GM23248 (cell line): ENCODE measurements around the gene LTB4R. TPM values are rescaled to one million over a fixed set of nuclear protein-coding genes. Genes with fewer than 3 reads are reported as not detected.

ENCODE experiments used
- DNase-seq: peaks from one replicate; pipeline ENCODE4 v3.0.0-alpha.2; 2015
- H2AFZ ChIP-seq: fragments of 200-600 bp; sonication (generic); 2 replicates; pipeline ENCODE4 v1.6.1; 2016; ENCODE audit warnings: antibody characterized with exemption
- H3F3A ChIP-seq: fragments of 200-600 bp; sonication (generic); 2 replicates; pipeline ENCODE4 v1.6.1; 2016; ENCODE audit warnings: mild to moderate bottlenecking, antibody characterized with exemption, mixed run types; ENCODE audit not compliant: insufficient read depth
- H3K27ac ChIP-seq: fragments of 200-600 bp; sonication (generic); 2 replicates; pipeline ENCODE4 v1.5.1; 2016; ENCODE audit warnings: mild to moderate bottlenecking
- H3K27me3 ChIP-seq: fragments of 200-600 bp; sonication (generic); replicated peaks from 2 replicates; pipeline ENCODE4 v1.6.1; 2016; ENCODE audit warnings: mild to moderate bottlenecking; ENCODE audit not compliant: insufficient read depth
- H3K36me3 ChIP-seq: fragments of 200-600 bp; sonication (generic); 2 replicates; pipeline ENCODE4 v1.6.1; 2016; ENCODE audit warnings: low read depth, mild to moderate bottlenecking
- H3K4me1 ChIP-seq: fragments of 200-600 bp; sonication (generic); 2 replicates; pipeline ENCODE4 v1.6.1; 2016; ENCODE audit warnings: mild to moderate bottlenecking; ENCODE audit not compliant: insufficient read depth
- H3K4me2 ChIP-seq: fragments of 200-600 bp; sonication (generic); one replicate; pipeline ENCODE4 v1.6.1; 2016; ENCODE audit warnings: mild to moderate bottlenecking; ENCODE audit not compliant: unreplicated experiment
- H3K4me3 ChIP-seq: fragments of 200-600 bp; sonication (generic); 2 replicates; pipeline ENCODE4 v1.5.1; 2016; ENCODE audit warnings: mild to moderate bottlenecking
- H3K79me2 ChIP-seq: fragments of 200-600 bp; sonication (generic); 2 replicates; pipeline ENCODE4 v1.6.1; 2016; ENCODE audit warnings: mild to moderate bottlenecking; ENCODE audit not compliant: insufficient read depth
- H3K9ac ChIP-seq: fragments of 200-600 bp; sonication (generic); 2 replicates; pipeline ENCODE4 v1.6.1; 2016; ENCODE audit warnings: mild to moderate bottlenecking
- H3K9me2 ChIP-seq: fragments of 200-600 bp; sonication (generic); 2 replicates; pipeline ENCODE4 v1.6.1; 2016; ENCODE audit warnings: mixed run types, mild to moderate bottlenecking, moderate library complexity; ENCODE audit not compliant: insufficient read depth
- H3K9me3 ChIP-seq: fragments of 200-600 bp; sonication (generic); one replicate; pipeline ENCODE4 v1.6.1; 2017; ENCODE audit warnings: low read depth
- H4K20me1 ChIP-seq: fragments of 200-600 bp; sonication (generic); 2 replicates; pipeline ENCODE4 v1.6.0; 2016; ENCODE audit not compliant: insufficient read depth
- EZH2 ChIP-seq: fragments of 200-600 bp; sonication (generic); IDR thresholded peaks from 2 replicates; pipeline ENCODE4 v1.6.1; 2018; ENCODE audit warnings: antibody characterized with exemption, mild to moderate bottlenecking; ENCODE audit not compliant: insufficient read depth, poor library complexity, severe bottlenecking
- EZH2phosphoT487 ChIP-seq: fragments of 200-600 bp; sonication (generic); IDR thresholded peaks from 2 replicates; pipeline ENCODE4 v1.6.1; 2018; ENCODE audit warnings: antibody characterized with exemption, moderate library complexity, mild to moderate bottlenecking, low read depth; ENCODE audit not compliant: insufficient read depth
- WGBS, 2 experiments: methylation state at CpG; one replicate each; pipeline ENCODE4 v1.1.6; 2015 to 2017; ENCODE audit warnings: low lambda C conversion rate in 2 of 2, low coverage in 1 of 2; ENCODE audit errors: missing lambda C conversion rate in 2 of 2; 5-methylcytosine and 5-hydroxymethylcytosine counted together
- in situ Hi-C: fragments of 300-500 bp; cut with MboI; formaldehyde crosslinking; loops from 2 replicates; pipeline ENCODE4 v1.15.0; 2020
- polyA plus RNA-seq: library from polyadenylated mRNA; unstranded; fragments of >200 nt; fragmentation: Nextera tagmentation; extraction: Ambion mirVana; gene quantifications from 2 replicates; pipeline ENCODE4 v1.2.1, GENCODE V29; 2016
- total RNA-seq: library from RNA; depleted of rRNA; stranded (reverse); fragments of >200 nt; shearing (Covaris generic); gene quantifications from 2 replicates; pipeline ENCODE4 v1.2.3, GENCODE V29; 2014

LTB4R gene
- total and polyA plus RNA-seq, 2 experiments from 2014 or later = 1.1 to 2.4 TPM

GRCh38 chr14:24339284-24340151, 28.2 kb downstream of the LTB4R start, which contains the start of gene RIPK3:
Gene RIPK3 (minus strand): TSS chr14:24339991. CDS start chr14:24339826, 165 bp downstream.
- peak within 1 kb of the TSS; percentile 73 for H3K4me3 ChIP-seq
- in situ Hi-C loops = loop anchor here (5.0 kb wide), 1 partner anchor 98 kb away; no protein-coding TSS in a partner anchor
- peak within 1 kb of the TSS; percentile 83 for H3K4me2 ChIP-seq
- H3K79me2 ChIP-seq = no peaks in the 10 kb centered on the region
- 7 to 11% methylated on average over 36 to 51 of the region's 51 CpGs for WGBS, 2 experiments
- H3K9ac ChIP-seq = peak within 1 kb of the TSS; percentile 62
- no peaks in the 10 kb centered on the region for H4K20me1 ChIP-seq
- H3K4me1 ChIP-seq = no peaks in the 10 kb centered on the region
- H3K27me3 ChIP-seq = no peaks in the 10 kb centered on the region
- H3K9me3 ChIP-seq = no peaks in the 10 kb centered on the region
- H3K27ac ChIP-seq = no peak within 1 kb of the TSS
- peak within 1 kb of the TSS; percentile 90 for H2AFZ ChIP-seq
- H3K36me3 ChIP-seq = no peaks in the 10 kb centered on the region
- H3F3A ChIP-seq = no peaks in the 10 kb centered on the region
- no peaks in the 10 kb centered on the region for H3K9me2 ChIP-seq
- DNase-seq = peak; percentile 42
- no peak for TF ChIP-seq EZH2phosphoT487
- TF ChIP-seq EZH2 = no peak

GRCh38 chr14:24340606-24341005, 29.3 kb downstream of the LTB4R start:
- Histone ChIP-seq H2AFZ (no peak overlapping the region), H3K9me3 (no peaks in the 10 kb centered on the region), H3K27me3 (no peaks in the 10 kb centered on the region), H3K27ac (no peak overlapping the region), H4K20me1 (no peaks in the 10 kb centered on the region), H3K4me1 (no peaks in the 10 kb centered on the region), H3K36me3 (no peaks in the 10 kb centered on the region), H3F3A (no peaks in the 10 kb centered on the region), H3K4me2 (no peak overlapping the region), H3K4me3 (no peak overlapping the region), H3K9me2 (no peaks in the 10 kb centered on the region), H3K9ac (no peak overlapping the region), H3K79me2 (no peaks in the 10 kb centered on the region)
- no peak for DNase-seq
- 69% methylated on average over 1 of the region's 1 CpG; no CpG with 5 or more reads in 1 of the 2 experiments for WGBS, 2 experiments
- in situ Hi-C loops = no loop called here
- no peak for TF ChIP-seq EZH2phosphoT487
- no peak for TF ChIP-seq EZH2

- WGBS, 2 experiments = 66 to 71% methylated on average over 4 of the region's 4 CpGs
- Histone ChIP-seq H3F3A (no peaks in the 10 kb centered on the region), H3K9me3 (no peaks in the 10 kb centered on the region), H3K4me2 (no peak overlapping the region), H3K27me3 (no peaks in the 10 kb centered on the region), H3K36me3 (no peaks in the 10 kb centered on the region), H3K9ac (no peak overlapping the region), H3K4me1 (no peaks in the 10 kb centered on the region), H4K20me1 (no peaks in the 10 kb centered on the region), H2AFZ (no peak overlapping the region), H3K79me2 (no peaks in the 10 kb centered on the region), H3K4me3 (no peak overlapping the region), H3K27ac (no peak overlapping the region), H3K9me2 (no peaks in the 10 kb centered on the region)
- no peak for DNase-seq
- TF ChIP-seq EZH2 (no peak), EZH2phosphoT487 (no peak)
- in situ Hi-C loops = no loop called here
Measured at GRCh38 chr14:24342889-24343288, 31.6 kb downstream of the LTB4R start.

GRCh38 chr14:24343795-24344660, 32.7 kb downstream of the LTB4R start:
- in situ Hi-C loops = no loop called here
- Histone ChIP-seq H3K36me3 (no peaks in the 10 kb centered on the region), H3K9ac (no peak overlapping the region), H2AFZ (no peak overlapping the region), H4K20me1 (no peaks in the 10 kb centered on the region), H3K9me3 (no peaks in the 10 kb centered on the region), H3K4me3 (no peak overlapping the region), H3K79me2 (no peaks in the 10 kb centered on the region), H3K27me3 (no peaks in the 10 kb centered on the region), H3K9me2 (no peaks in the 10 kb centered on the region), H3K4me2 (no peak overlapping the region), H3F3A (no peaks in the 10 kb centered on the region), H3K27ac (no peak overlapping the region), H3K4me1 (no peaks in the 10 kb centered on the region)
- DNase-seq = peak; percentile 39
- TF ChIP-seq EZH2 = no peak
- TF ChIP-seq EZH2phosphoT487 = no peak
- 80 to 81% methylated on average over 7 of the region's 7 CpGs for WGBS, 2 experiments
